BLaER1 treated with 17β-estradiol and CSF1 and Interleukin-3, amounts not matched to agents 10 nM and 100 nM (cell line): Measurements from ENCODE around the gene MAGEE1.

Source experiments
- H3K27ac ChIP-seq, 11 experiments: shearing (Covaris generic); formaldehyde crosslinking; 2 replicates each; pipeline ENCODE4 v1.8.1; 2022
- H3K27me3 ChIP-seq, 11 experiments: shearing (Covaris generic); formaldehyde crosslinking; 2 replicates each; pipeline ENCODE4 v1.8.1; 2022
- H3K36me3 ChIP-seq, 11 experiments: shearing (Covaris generic); formaldehyde crosslinking; 2 replicates each; pipeline ENCODE4 v1.8.1; 2022
- H3K4me1 ChIP-seq, 10 experiments: shearing (Covaris generic); formaldehyde crosslinking; 2 replicates each; pipeline ENCODE4 v1.8.1; 2022
- H3K4me2 ChIP-seq, 11 experiments: shearing (Covaris generic); formaldehyde crosslinking; 2 replicates each; pipeline ENCODE4 v1.8.1; 2022
- H3K4me3 ChIP-seq, 10 experiments: shearing (Covaris generic); formaldehyde crosslinking; 2 replicates each; pipeline ENCODE4 v1.8.1; 2022
- H3K9ac ChIP-seq, 11 experiments: shearing (Covaris generic); formaldehyde crosslinking; 2 replicates each; pipeline ENCODE4 v1.8.1; 2022
- H3K9me3 ChIP-seq, 11 experiments: shearing (Covaris generic); formaldehyde crosslinking; replicated peaks in 1 of 11; 2 replicates each; pipeline ENCODE4 v1.8.1; 2022
- H4K20me1 ChIP-seq, 11 experiments: shearing (Covaris generic); formaldehyde crosslinking; 2 replicates each; pipeline ENCODE4 v1.8.1; 2022
- Cebpa-rat ChIP-seq, 11 experiments: shearing (Covaris generic); IDR thresholded peaks; 2 replicates each; pipeline ENCODE4 v1.8.1; 2022

MAGEE1 gene, protein sequence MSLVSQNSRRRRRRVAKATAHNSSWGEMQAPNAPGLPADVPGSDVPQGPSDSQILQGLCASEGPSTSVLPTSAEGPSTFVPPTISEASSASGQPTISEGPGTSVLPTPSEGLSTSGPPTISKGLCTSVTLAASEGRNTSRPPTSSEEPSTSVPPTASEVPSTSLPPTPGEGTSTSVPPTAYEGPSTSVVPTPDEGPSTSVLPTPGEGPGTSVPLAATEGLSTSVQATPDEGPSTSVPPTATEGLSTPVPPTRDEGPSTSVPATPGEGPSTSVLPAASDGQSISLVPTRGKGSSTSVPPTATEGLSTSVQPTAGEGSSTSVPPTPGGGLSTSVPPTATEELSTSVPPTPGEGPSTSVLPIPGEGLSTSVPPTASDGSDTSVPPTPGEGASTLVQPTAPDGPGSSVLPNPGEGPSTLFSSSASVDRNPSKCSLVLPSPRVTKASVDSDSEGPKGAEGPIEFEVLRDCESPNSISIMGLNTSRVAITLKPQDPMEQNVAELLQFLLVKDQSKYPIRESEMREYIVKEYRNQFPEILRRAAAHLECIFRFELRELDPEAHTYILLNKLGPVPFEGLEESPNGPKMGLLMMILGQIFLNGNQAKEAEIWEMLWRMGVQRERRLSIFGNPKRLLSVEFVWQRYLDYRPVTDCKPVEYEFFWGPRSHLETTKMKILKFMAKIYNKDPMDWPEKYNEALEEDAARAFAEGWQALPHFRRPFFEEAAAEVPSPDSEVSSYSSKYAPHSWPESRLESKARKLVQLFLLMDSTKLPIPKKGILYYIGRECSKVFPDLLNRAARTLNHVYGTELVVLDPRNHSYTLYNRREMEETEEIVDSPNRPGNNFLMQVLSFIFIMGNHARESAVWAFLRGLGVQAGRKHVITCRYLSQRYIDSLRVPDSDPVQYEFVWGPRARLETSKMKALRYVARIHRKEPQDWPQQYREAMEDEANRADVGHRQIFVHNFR

DNA sequence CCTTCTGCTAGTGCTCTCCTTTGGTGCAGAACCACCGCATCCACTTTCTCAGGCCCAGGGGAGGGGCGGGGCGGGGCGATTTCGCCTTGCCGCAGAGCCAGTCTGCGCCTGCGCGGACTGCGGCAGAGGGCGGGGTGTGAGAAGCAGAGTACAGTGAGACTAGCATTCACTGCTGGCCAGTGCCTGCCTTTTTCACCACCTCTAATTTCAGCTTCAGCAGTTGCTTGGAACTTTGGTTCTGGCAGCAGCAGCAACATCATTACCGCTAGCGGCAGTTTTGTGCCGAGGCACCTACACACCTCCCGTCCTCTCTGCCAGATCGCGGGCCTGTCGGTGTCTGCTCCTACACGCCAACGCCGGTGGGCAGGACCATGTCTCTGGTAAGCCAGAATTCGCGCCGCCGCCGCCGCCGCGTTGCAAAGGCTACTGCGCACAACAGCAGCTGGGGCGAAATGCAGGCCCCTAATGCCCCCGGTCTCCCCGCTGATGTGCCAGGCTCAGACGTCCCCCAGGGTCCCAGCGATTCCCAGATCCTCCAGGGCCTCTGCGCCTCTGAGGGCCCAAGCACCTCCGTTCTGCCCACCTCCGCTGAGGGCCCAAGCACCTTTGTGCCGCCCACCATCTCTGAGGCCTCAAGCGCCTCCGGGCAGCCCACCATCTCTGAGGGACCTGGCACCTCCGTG is at the start of gene MAGEE1:
MAGEE1 (plus strand) TSS at position 151 of the 683 bp plus-strand sequence; CDS start at position 372, 221 bp downstream.
- peak within 1 kb of the TSS; percentile 57 to 77 (median 66) for H3K4me3 ChIP-seq
- H3K9me3 ChIP-seq: peaks cover 0 to 5% (median 0%) of the 10 kb centered on the region in 11 experiments; a peak in 2 of 22 replicates
- H3K27ac ChIP-seq: peak within 1 kb of the TSS in 8 of 11 experiments; percentile 12 to 52 (median 30); a peak in 10 of 22 replicates
- no peak for TF ChIP-seq Cebpa-rat (IDR thresholded peaks at IDR 0.05)
- peaks cover 0 to 20% (median 6%) of the 10 kb centered on the region in 10 experiments; a peak in 7 of 20 replicates for H3K4me1 ChIP-seq
- H3K27me3 ChIP-seq: peaks cover 38 to 88% (median 77%) of the 10 kb centered on the region in 11 experiments
- H3K4me2 ChIP-seq: peak within 1 kb of the TSS; percentile 76 to 93 (median 84)
- H4K20me1 ChIP-seq: 0 out of 22 replicates have a peak, but pooled peaks cover 0 to 4% (median 0%) of the 10 kb centered on the region in 11 experiments
- peak within 1 kb of the TSS; percentile 60 to 80 (median 73) for H3K9ac ChIP-seq
- no peaks in the 10 kb centered on the region for H3K36me3 ChIP-seq

DNA sequence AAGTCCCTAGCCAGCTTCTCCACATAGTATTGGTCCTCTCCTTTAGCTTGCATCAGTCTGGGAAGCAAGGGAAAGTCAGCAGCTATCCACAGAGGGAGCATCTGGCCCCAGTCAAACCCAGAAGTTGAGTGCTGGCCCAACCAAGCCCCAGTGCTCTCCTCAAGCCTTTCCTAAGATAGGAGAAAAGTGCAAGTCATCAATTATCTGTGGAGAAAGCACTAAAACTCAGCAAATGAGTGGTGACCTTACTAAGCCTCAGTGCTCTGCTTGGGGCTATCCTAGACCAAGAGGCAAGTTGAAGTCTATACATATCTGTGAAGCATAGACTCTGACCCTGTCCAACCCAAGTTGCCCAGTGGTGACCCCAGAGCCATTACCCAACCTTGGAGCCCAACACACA is 28.5 kb upstream of the MAGEE1 start:
- H3K9me3 ChIP-seq: peaks cover 0 to 7% (median 0%) of the 10 kb centered on the region in 11 experiments; a peak in 1 of 22 replicates
- H3K36me3 ChIP-seq: no peaks in the 10 kb centered on the region
- H3K4me1 ChIP-seq: no peaks in the 10 kb centered on the region
- no peak overlapping the region for H3K4me3 ChIP-seq
- H3K4me2 ChIP-seq: no peak overlapping the region
- peaks cover 16 to 91% (median 63%) of the 10 kb centered on the region in 11 experiments; a peak in 21 of 22 replicates for H3K27me3 ChIP-seq
- no peak overlapping the region for H3K27ac ChIP-seq
- TF ChIP-seq Cebpa-rat (IDR thresholded peaks at IDR 0.05): no peak
- no peaks in the 10 kb centered on the region for H4K20me1 ChIP-seq
- H3K9ac ChIP-seq: no peak overlapping the region

DNA sequence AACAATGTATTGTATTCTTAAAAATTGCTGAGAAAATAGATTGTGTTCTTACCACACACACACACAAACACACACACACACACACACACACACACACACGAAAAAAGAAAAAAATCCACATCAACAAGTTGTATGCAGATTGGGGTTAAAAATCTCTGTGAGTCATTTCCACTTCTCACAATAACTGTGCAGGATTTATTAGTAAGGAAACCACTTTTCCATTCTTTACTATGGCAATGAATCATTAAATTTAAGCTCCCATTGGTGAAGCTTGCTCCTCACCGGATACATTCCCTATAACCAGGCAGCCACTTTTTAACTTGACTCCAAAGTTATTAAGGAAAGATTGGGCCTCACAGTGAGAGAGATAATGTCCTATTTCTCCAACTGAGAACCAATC is 19.7 kb upstream of the MAGEE1 start:
- no peak overlapping the region for H3K4me2 ChIP-seq
- no peak for TF ChIP-seq Cebpa-rat (IDR thresholded peaks at IDR 0.05)
- H3K36me3 ChIP-seq: no peaks in the 10 kb centered on the region
- no peaks in the 10 kb centered on the region for H4K20me1 ChIP-seq
- H3K9ac ChIP-seq: no peak overlapping the region
- no peaks in the 10 kb centered on the region for H3K4me1 ChIP-seq
- no peak overlapping the region for H3K4me3 ChIP-seq
- no peaks in the 10 kb centered on the region for H3K9me3 ChIP-seq
- H3K27me3 ChIP-seq: peaks cover 35 to 92% (median 73%) of the 10 kb centered on the region in 11 experiments
- H3K27ac ChIP-seq: no peak overlapping the region

DNA sequence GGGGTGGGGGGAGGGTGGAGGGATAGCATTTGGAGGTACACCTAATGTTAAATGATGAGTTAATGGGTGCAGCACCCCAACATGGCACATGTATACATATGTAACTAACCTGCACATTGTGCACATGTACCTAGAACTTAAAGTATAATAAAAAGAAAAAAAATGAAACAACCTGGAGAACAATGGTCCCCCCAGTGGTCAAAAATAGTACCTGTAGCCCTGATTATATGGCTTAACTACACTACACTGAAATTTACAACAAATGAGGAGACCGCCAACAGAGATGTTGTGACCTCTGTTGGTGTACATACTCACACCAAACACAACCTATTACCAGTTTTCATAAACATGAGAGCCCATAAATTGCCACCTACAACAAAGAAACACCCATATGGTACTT is 7.3 kb upstream of the MAGEE1 start:
- peaks cover under 1 to 10% (median 6%) of the 10 kb centered on the region in 11 experiments; a peak in 17 of 22 replicates for H3K9me3 ChIP-seq
- H3K4me1 ChIP-seq: no peaks in the 10 kb centered on the region
- peaks cover 22 to 56% (median 45%) of the 10 kb centered on the region in 11 experiments; a peak in 20 of 22 replicates for H3K27me3 ChIP-seq
- TF ChIP-seq Cebpa-rat (IDR thresholded peaks at IDR 0.05): no peak
- no peak overlapping the region for H3K9ac ChIP-seq
- H3K27ac ChIP-seq: no peak overlapping the region
- H3K4me2 ChIP-seq: no peak overlapping the region
- no peaks in the 10 kb centered on the region for H4K20me1 ChIP-seq
- H3K4me3 ChIP-seq: no peak overlapping the region
- no peaks in the 10 kb centered on the region for H3K36me3 ChIP-seq

DNA sequence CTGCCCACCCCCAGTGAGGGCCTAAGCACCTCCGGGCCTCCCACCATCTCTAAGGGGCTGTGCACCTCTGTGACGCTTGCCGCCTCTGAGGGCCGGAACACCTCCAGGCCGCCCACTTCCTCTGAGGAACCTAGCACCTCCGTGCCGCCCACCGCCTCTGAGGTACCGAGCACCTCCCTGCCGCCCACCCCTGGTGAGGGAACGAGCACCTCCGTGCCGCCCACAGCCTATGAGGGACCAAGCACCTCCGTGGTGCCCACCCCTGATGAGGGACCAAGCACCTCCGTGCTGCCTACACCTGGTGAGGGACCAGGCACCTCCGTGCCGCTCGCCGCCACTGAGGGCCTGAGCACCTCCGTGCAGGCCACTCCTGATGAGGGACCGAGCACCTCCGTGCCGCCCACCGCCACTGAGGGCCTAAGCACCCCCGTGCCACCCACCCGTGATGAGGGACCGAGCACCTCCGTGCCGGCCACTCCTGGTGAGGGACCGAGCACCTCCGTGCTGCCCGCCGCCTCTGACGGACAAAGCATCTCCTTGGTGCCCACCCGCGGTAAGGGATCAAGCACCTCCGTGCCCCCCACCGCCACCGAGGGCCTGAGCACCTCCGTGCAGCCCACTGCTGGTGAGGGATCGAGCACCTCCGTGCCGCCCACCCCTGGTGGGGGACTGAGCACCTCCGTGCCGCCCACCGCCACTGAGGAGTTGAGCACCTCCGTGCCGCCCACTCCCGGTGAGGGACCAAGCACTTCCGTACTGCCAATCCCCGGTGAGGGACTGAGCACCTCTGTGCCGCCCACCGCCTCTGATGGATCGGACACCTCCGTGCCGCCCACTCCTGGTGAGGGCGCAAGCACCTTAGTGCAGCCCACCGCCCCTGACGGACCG is 977 bp downstream of the MAGEE1 start:
- TF ChIP-seq Cebpa-rat (IDR thresholded peaks at IDR 0.05): no peak
- peak overlapping the region in 7 of 11 experiments; percentile 12 to 52 (median 33); a peak in 8 of 22 replicates for H3K27ac ChIP-seq
- peak overlapping the region; percentile 76 to 93 (median 84) for H3K4me2 ChIP-seq
- no peaks in the 10 kb centered on the region for H3K36me3 ChIP-seq
- peaks cover 0 to 5% (median 0%) of the 10 kb centered on the region in 11 experiments; a peak in 2 of 22 replicates for H3K9me3 ChIP-seq
- 0 out of 22 replicates have a peak, but pooled peaks cover 0 to 4% (median 0%) of the 10 kb centered on the region in 11 experiments for H4K20me1 ChIP-seq
- H3K4me3 ChIP-seq: peak overlapping the region; percentile 57 to 77 (median 66)
- H3K4me1 ChIP-seq: peaks cover 0 to 20% (median 6%) of the 10 kb centered on the region in 10 experiments; a peak in 7 of 20 replicates
- peaks cover 38 to 88% (median 77%) of the 10 kb centered on the region in 11 experiments for H3K27me3 ChIP-seq
- peak overlapping the region; percentile 60 to 80 (median 73) for H3K9ac ChIP-seq

DNA sequence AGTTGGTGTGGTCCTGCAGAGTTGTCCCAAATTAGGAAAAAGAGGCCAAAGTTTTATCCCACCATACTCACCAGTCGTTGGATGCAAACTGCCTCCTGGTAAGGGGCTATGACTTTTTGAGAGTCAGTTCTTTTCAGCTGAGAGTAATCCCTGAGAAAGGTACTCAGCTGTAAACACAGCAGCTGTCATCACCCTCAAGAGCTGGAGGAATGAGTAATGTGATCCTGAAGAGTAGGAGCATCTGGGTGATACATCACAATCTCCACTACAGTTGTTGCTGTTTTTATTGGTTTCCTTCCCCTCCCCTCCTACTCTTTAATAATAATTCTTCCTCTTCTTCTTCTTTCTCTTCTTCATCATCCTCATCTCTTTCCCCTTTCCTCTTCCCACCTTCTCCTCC is 5.7 kb downstream of the MAGEE1 start:
- Histone ChIP-seq H3K27ac (no peak overlapping the region), H3K9me3 (peaks cover 0 to 5% (median 0%) of the 10 kb centered on the region in 11 experiments; a peak in 2 of 22 replicates), H3K9ac (no peak overlapping the region), H3K4me1 (peaks cover 0 to 15% (median 2%) of the 10 kb centered on the region in 10 experiments; a peak in 5 of 20 replicates), H4K20me1 (0 out of 22 replicates have a peak, but pooled peaks cover 0 to 4% (median 0%) of the 10 kb centered on the region in 11 experiments), H3K4me3 (no peak overlapping the region), H3K4me2 (no peak overlapping the region), H3K36me3 (no peaks in the 10 kb centered on the region), H3K27me3 (peaks cover 34 to 87% (median 78%) of the 10 kb centered on the region in 11 experiments)
- TF ChIP-seq Cebpa-rat (IDR thresholded peaks at IDR 0.05): no peak

DNA sequence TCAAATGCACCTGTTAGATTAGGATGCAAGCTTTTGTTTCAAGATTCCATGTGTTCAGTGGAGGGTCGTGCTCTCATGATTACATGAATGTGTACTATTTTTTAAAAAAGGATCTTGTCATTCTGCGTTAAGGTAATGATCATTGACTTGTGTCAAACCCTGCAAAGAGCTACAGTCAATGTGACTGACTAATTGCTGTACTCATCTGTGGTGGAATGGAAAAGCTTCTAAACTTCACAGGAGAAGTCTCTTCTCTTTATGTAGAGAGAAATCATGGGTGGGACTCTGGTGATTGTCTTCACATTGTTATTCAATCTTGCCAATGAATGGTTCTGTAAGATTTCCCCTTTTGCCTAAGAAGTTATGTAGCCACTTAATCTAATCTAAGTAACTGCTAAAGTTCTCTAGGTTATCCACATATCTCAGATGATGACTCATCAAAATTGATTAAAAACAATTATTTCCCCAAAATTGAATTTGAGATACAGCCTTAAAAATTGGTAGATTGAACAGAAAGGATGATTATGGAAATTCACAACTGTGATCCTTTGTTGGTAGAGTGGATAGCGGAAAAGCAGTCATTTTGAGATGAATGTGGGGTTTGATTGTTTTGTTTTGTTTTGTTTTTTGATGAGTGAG is 6.7 kb downstream of the MAGEE1 start:
- H3K4me2 ChIP-seq: no peak overlapping the region
- H3K27me3 ChIP-seq: peaks cover 32 to 92% (median 79%) of the 10 kb centered on the region in 11 experiments
- H3K36me3 ChIP-seq: no peaks in the 10 kb centered on the region
- no peak overlapping the region for H3K27ac ChIP-seq
- H3K9ac ChIP-seq: no peak overlapping the region
- no peak overlapping the region for H3K4me3 ChIP-seq
- H3K4me1 ChIP-seq: peaks cover 0 to 7% (median 0%) of the 10 kb centered on the region in 10 experiments; a peak in 1 of 20 replicates
- peaks cover 0 to 5% (median 0%) of the 10 kb centered on the region in 11 experiments; a peak in 1 of 22 replicates for H3K9me3 ChIP-seq
- 0 out of 22 replicates have a peak, but pooled peaks cover 0 to 4% (median 0%) of the 10 kb centered on the region in 11 experiments for H4K20me1 ChIP-seq
- TF ChIP-seq Cebpa-rat (IDR thresholded peaks at IDR 0.05): no peak
